MG63 (cell line): ENCODE measurements around the gene CPSF7. TPM values are rescaled to one million over a fixed set of nuclear protein-coding genes. Genes with fewer than 3 reads are reported as not detected.

ENCODE experiments used
- total RNA-seq: library from RNA; depleted of rRNA; stranded (reverse); fragments of >200 nt; shearing (Covaris generic); gene quantifications from 2 replicates; pipeline ENCODE4 v1.2.3, GENCODE V29; 2014; ENCODE audit warnings: low replicate concordance; rRNA removed

The CPSF7 gene
- total RNA-seq, 1 experiment from 2014 or later = 40.3 TPM

Other genes starting within 250 kb of the CPSF7 start
- not detected in 2 replicates for gene PGA3, start 226.5 kb downstream of the CPSF7 start, total RNA-seq
- not detected in 2 replicates for gene PGA4, start 207.6 kb downstream of the CPSF7 start, total RNA-seq
- gene PGA5, start 188.8 kb downstream of the CPSF7 start, total RNA-seq = not detected in 2 replicates
- not detected in 2 replicates for gene VWCE, start 134.7 kb downstream of the CPSF7 start, total RNA-seq
- gene DDB1, start 96.9 kb downstream of the CPSF7 start, total RNA-seq = 170 and 250 TPM in 2 replicates
- 12.9 and 36.0 TPM in 2 replicates for gene TKFC, start 96.7 kb downstream of the CPSF7 start, total RNA-seq
- gene CYB561A3, start 68.1 kb downstream of the CPSF7 start, total RNA-seq = 50.5 and 60.2 TPM in 2 replicates
- 15.0 and 70.0 TPM in 2 replicates for gene TMEM138, start 67.6 kb downstream of the CPSF7 start, total RNA-seq
- 7.5 and 12.3 TPM in 2 replicates for gene TMEM216, start 37.4 kb downstream of the CPSF7 start, total RNA-seq
- gene SDHAF2, start 149 bp upstream of the CPSF7 start, total RNA-seq = 18.2 and 35.5 TPM in 2 replicates
- gene LRRC10B, start 78.8 kb upstream of the CPSF7 start, total RNA-seq = 1.0 and 1.3 TPM in 2 replicates
- 3.7 and 9.9 TPM in 2 replicates for gene SYT7, start 151.1 kb upstream of the CPSF7 start, total RNA-seq